Lower lobe of right lung (tissue), 2 donors: ENCODE measurements around the gene CEP128. TPM values are rescaled to one million over a fixed set of nuclear protein-coding genes. Genes with fewer than 3 reads are reported as not detected.

Source experiments
- ATAC-seq, 2 donors: fragments of 200-7000 bp; cut with Tn5 transposase; one replicate each; pipeline ENCODE4 v1.9.1; 2020 to 2022; ENCODE audit warnings: mild to moderate bottlenecking in 2 of 2, moderate library complexity in 2 of 2
- DNase-seq: peaks from one replicate; pipeline ENCODE4 v3.0.0-alpha.2; 2020
- H3K27ac ChIP-seq: fragments of 200-600 bp; one replicate; pipeline ENCODE4 v1.8.0; 2022
- H3K27me3 ChIP-seq: fragments of 200-600 bp; one replicate; pipeline ENCODE4 v1.8.0; 2022; ENCODE audit warnings: low read depth
- H3K36me3 ChIP-seq: fragments of 200-600 bp; one replicate; pipeline ENCODE4 v1.8.0; 2022; ENCODE audit warnings: mild to moderate bottlenecking
- H3K4me1 ChIP-seq: fragments of 200-600 bp; one replicate; pipeline ENCODE4 v1.8.0; 2022
- H3K4me3 ChIP-seq: fragments of 200-600 bp; one replicate; pipeline ENCODE4 v1.8.0; 2022; ENCODE audit warnings: mild to moderate bottlenecking
- H3K9me3 ChIP-seq: fragments of 200-600 bp; one replicate; pipeline ENCODE4 v1.8.0; 2022
- CTCF ChIP-seq: fragments of 200-600 bp; IDR thresholded peaks from one replicate; pipeline ENCODE4 v1.8.0; 2022; ENCODE audit warnings: antibody characterized with exemption, mild to moderate bottlenecking
- intact Hi-C: fragments of 100-400 bp; cut with DNase I; formaldehyde crosslinking; loops from one replicate; pipeline ENCODE4 v1.11.0; 2022
- total RNA-seq: library from RNA; stranded (reverse); fragmentation: NEBNext Ultra II Directional; extraction: Animal tissue kit (Norgen Biotek cat#: 25700); gene quantifications from one replicate; pipeline ENCODE4 v1.2.1, GENCODE V29; 2021
- donor health status: DM: no; HTN: yes; CAD: no; lungs with severe emphysema.

The CEP128 gene
- total RNA-seq, 1 donor from 2014 or later = 11.5 TPM

- Histone ChIP-seq H3K36me3 (no peaks in the 10 kb centered on the region), H3K4me3 (no peak overlapping the region), H3K27me3 (no peaks in the 10 kb centered on the region), H3K9me3 (no peaks in the 10 kb centered on the region), H3K4me1 (no peaks in the 10 kb centered on the region), H3K27ac (no peak overlapping the region)
- intact Hi-C loops = no loop called here
- ATAC-seq (no peak), DNase-seq (no peak)
- TF ChIP-seq CTCF = no peak
Observed at GRCh38 chr14:80906946-80907345, 34.6 kb downstream of the CEP128 start.

- no peak for TF ChIP-seq CTCF
- Histone ChIP-seq H3K4me1 (no peaks in the 10 kb centered on the region), H3K27me3 (no peaks in the 10 kb centered on the region), H3K27ac (no peak overlapping the region), H3K9me3 (no peaks in the 10 kb centered on the region), H3K36me3 (no peaks in the 10 kb centered on the region), H3K4me3 (no peak overlapping the region)
- intact Hi-C loops = no loop called here
- DNase-seq (no peak), ATAC-seq (no peak)
Observed at GRCh38 chr14:80906336-80906735, 35.2 kb downstream of the CEP128 start.

GRCh38 chr14:80902608-80903007, 38.9 kb downstream of the CEP128 start:
- intact Hi-C loops = no loop called here
- no peak for TF ChIP-seq CTCF

GRCh38 chr14:80901822-80902221, 39.7 kb downstream of the CEP128 start:
- Histone ChIP-seq H3K36me3 (no peaks in the 10 kb centered on the region), H3K27me3 (no peaks in the 10 kb centered on the region), H3K9me3 (no peaks in the 10 kb centered on the region), H3K27ac (no peak overlapping the region), H3K4me1 (no peaks in the 10 kb centered on the region), H3K4me3 (no peak overlapping the region)
- DNase-seq = no peak
- intact Hi-C loops = no loop called here
- TF ChIP-seq CTCF = no peak
- ATAC-seq = no peak

More at GRCh38 chr14:80902608-80903007, 38.9 kb downstream of the CEP128 start:
- Histone ChIP-seq H3K27ac (no peak overlapping the region), H3K9me3 (no peaks in the 10 kb centered on the region), H3K27me3 (no peaks in the 10 kb centered on the region), H3K4me1 (no peaks in the 10 kb centered on the region), H3K4me3 (no peak overlapping the region), H3K36me3 (no peaks in the 10 kb centered on the region)
- no peak for ATAC-seq
- DNase-seq = no peak

- no peak overlapping the region for H3K4me3 ChIP-seq
- no peaks in the 10 kb centered on the region for H3K27me3 ChIP-seq
- no peak overlapping the region for H3K27ac ChIP-seq
- H3K9me3 ChIP-seq = no peaks in the 10 kb centered on the region
- TF ChIP-seq CTCF = no peak
- no peaks in the 10 kb centered on the region for H3K4me1 ChIP-seq
- no peaks in the 10 kb centered on the region for H3K36me3 ChIP-seq
- intact Hi-C loops = no loop called here
- ATAC-seq = no peak
- no peak for DNase-seq
Observed at GRCh38 chr14:80901260-80901659, 40.3 kb downstream of the CEP128 start.

GRCh38 chr14:80872645-80873044, 68.9 kb downstream of the CEP128 start:
- H3K27ac ChIP-seq = no peak overlapping the region
- intact Hi-C loops = no loop called here

More at GRCh38 chr14:80872645-80873044, 68.9 kb downstream of the CEP128 start:
- Histone ChIP-seq H3K4me1 (no peaks in the 10 kb centered on the region), H3K4me3 (no peak overlapping the region), H3K9me3 (peaks cover 14% of the 10 kb centered on the region), H3K27me3 (no peaks in the 10 kb centered on the region), H3K36me3 (no peaks in the 10 kb centered on the region)
- ATAC-seq = no peak
- DNase-seq = no peak
- no peak for TF ChIP-seq CTCF
